DOHH2 (cell line): ENCODE results near the gene GALNT9.

Experiments
- H3F3A ChIP-seq: fragments of 200-600 bp; sonication (generic), shearing (Covaris generic); 2 replicates; pipeline ENCODE4 v1.6.0; 2016; ENCODE audit warnings: antibody characterized with exemption, mild to moderate bottlenecking; ENCODE audit not compliant: control insufficient read depth, insufficient read depth
- H3K27ac ChIP-seq: fragments of 200-600 bp; sonication (generic); 2 replicates; pipeline ENCODE4 v1.5.1; 2014; ENCODE audit warnings: low read depth, mild to moderate bottlenecking, low read length, moderate library complexity
- H3K27me3 ChIP-seq: fragments of 200-600 bp; sonication (generic); 2 replicates; pipeline ENCODE4 v1.6.1; 2014; ENCODE audit warnings: mild to moderate bottlenecking, low read length, mixed read lengths; ENCODE audit not compliant: control insufficient read depth
- H3K36me3 ChIP-seq: fragments of 200-600 bp; sonication (generic); 2 replicates; pipeline ENCODE4 v1.6.1; 2014; ENCODE audit warnings: mild to moderate bottlenecking, low read length, moderate library complexity, mixed read lengths; ENCODE audit not compliant: control insufficient read depth
- H3K4me1 ChIP-seq: fragments of 200-600 bp; sonication (generic); 2 replicates; pipeline ENCODE4 v1.6.1; 2014; ENCODE audit warnings: mild to moderate bottlenecking, low read length, mixed read lengths; ENCODE audit not compliant: control insufficient read depth
- H3K4me2 ChIP-seq: fragments of 200-600 bp; sonication (generic); 2 replicates; pipeline ENCODE4 v1.6.0; 2014; ENCODE audit warnings: mild to moderate bottlenecking, low read length, moderate library complexity
- H3K4me3 ChIP-seq: fragments of 200-600 bp; sonication (generic); 2 replicates; pipeline ENCODE4 v1.5.1; 2014; ENCODE audit warnings: mild to moderate bottlenecking, low read length, mixed read lengths
- H3K79me2 ChIP-seq: fragments of 200-600 bp; sonication (generic); 2 replicates; pipeline ENCODE4 v1.6.1; 2014; ENCODE audit warnings: mild to moderate bottlenecking, low read length, mixed read lengths; ENCODE audit not compliant: control insufficient read depth
- H3K9me2 ChIP-seq: fragments of 200-600 bp; sonication (generic); replicated peaks from 2 replicates; pipeline ENCODE4 v1.6.1; 2014; ENCODE audit warnings: mild to moderate bottlenecking, low read length, mixed read lengths; ENCODE audit not compliant: control insufficient read depth
- H3K9me3 ChIP-seq: fragments of 200-600 bp; sonication (generic); 2 replicates; pipeline ENCODE4 v1.6.1; 2014; ENCODE audit warnings: antibody characterized with exemption, low read length, mixed read lengths; ENCODE audit not compliant: control insufficient read depth, insufficient read depth
- H4K20me1 ChIP-seq: fragments of 200-600 bp; sonication (generic); 2 replicates; pipeline ENCODE4 v1.6.0; 2014; ENCODE audit warnings: low read depth, mild to moderate bottlenecking, antibody characterized with exemption, low read length, moderate library complexity; ENCODE audit not compliant: control insufficient read depth, insufficient read depth
- CTCF ChIP-seq: fragments of 200-600 bp; sonication (generic); IDR thresholded peaks from one replicate; pipeline ENCODE4 v1.5.1; 2014; ENCODE audit warnings: antibody characterized with exemption, mild to moderate bottlenecking, low read depth, low read length; ENCODE audit not compliant: poor library complexity, severe bottlenecking
- EZH2phosphoT487 ChIP-seq: fragments of 200-600 bp; sonication (generic); IDR thresholded peaks from 2 replicates; pipeline ENCODE4 v1.6.1; 2017; ENCODE audit warnings: borderline replicate concordance, mild to moderate bottlenecking, antibody characterized with exemption, low read length, moderate library complexity, mixed read lengths

The GALNT9 gene

GRCh38 chr12:132375747-132376463, 46.5 kb upstream of the GALNT9 start:
- no peak overlapping the region for H3K4me2 ChIP-seq
- no peaks in the 10 kb centered on the region for H3K9me2 ChIP-seq
- no peak overlapping the region for H3K4me3 ChIP-seq
- H3K27ac ChIP-seq, result no peak overlapping the region
- no peaks in the 10 kb centered on the region for H4K20me1 ChIP-seq
- TF ChIP-seq EZH2phosphoT487, result no peak
- no peak for TF ChIP-seq CTCF
- H3F3A ChIP-seq, result no peaks in the 10 kb centered on the region
- H3K4me1 ChIP-seq, result no peaks in the 10 kb centered on the region
- H3K9me3 ChIP-seq, result peaks cover 6% of the 10 kb centered on the region; the same call in 1 of the 2 replicates
- no peaks in the 10 kb centered on the region for H3K79me2 ChIP-seq
- no peaks in the 10 kb centered on the region for H3K36me3 ChIP-seq
- H3K27me3 ChIP-seq, result peaks cover under 1% of the 10 kb centered on the region

- Histone ChIP-seq H4K20me1 (no peaks in the 10 kb centered on the region), H3K4me2 (no peak overlapping the region), H3K27ac (no peak overlapping the region), H3K36me3 (no peaks in the 10 kb centered on the region), H3K4me1 (no peaks in the 10 kb centered on the region), H3K79me2 (no peaks in the 10 kb centered on the region), H3F3A (no peaks in the 10 kb centered on the region), H3K9me3 (peaks cover 6% of the 10 kb centered on the region; the same call in 1 of the 2 replicates), H3K9me2 (no peaks in the 10 kb centered on the region), H3K27me3 (no peaks in the 10 kb centered on the region; the same call in 1 of the 2 replicates), H3K4me3 (no peak overlapping the region)
- TF ChIP-seq CTCF, result no peak
- no peak for TF ChIP-seq EZH2phosphoT487
These were observed 45.4 kb upstream of the GALNT9 start for GRCh38 chr12:132374612-132375445.

GRCh38 chr12:132373901-132374611, 44.7 kb upstream of the GALNT9 start:
- Histone ChIP-seq H3K4me1 (no peaks in the 10 kb centered on the region), H3K9me2 (no peaks in the 10 kb centered on the region), H3F3A (no peaks in the 10 kb centered on the region), H3K27ac (no peak overlapping the region), H3K36me3 (no peaks in the 10 kb centered on the region), H3K79me2 (no peaks in the 10 kb centered on the region), H4K20me1 (no peaks in the 10 kb centered on the region), H3K4me2 (no peak overlapping the region), H3K9me3 (peaks cover 6% of the 10 kb centered on the region; the same call in 1 of the 2 replicates), H3K4me3 (no peak overlapping the region), H3K27me3 (no peaks in the 10 kb centered on the region; the same call in 1 of the 2 replicates)
- TF ChIP-seq CTCF, result no peak
- no peak for TF ChIP-seq EZH2phosphoT487
